Neural cell (in vitro differentiated cells): ENCODE data around the gene ZNF782. TPM values are rescaled to one million over a fixed set of nuclear protein-coding genes. Genes with fewer than 3 reads are reported as not detected.

Experiments
- H2AFZ ChIP-seq: fragments of 200-600, 300-800 bp; sonication (generic), shearing (Covaris generic); 2 replicates; pipeline ENCODE4 v1.6.0; 2014; ENCODE audit warnings: low read depth, mild to moderate bottlenecking, antibody characterized with exemption, low read length, moderate library complexity
- H3F3A ChIP-seq: fragments of 200-600 bp; shearing (Covaris generic); 2 replicates; pipeline ENCODE4 v1.6.1; 2016; ENCODE audit warnings: mild to moderate bottlenecking, moderate library complexity, mixed read lengths, antibody characterized with exemption, low read length; ENCODE audit not compliant: insufficient read depth, poor library complexity, severe bottlenecking
- H3K27ac ChIP-seq: fragments of 200-600, 300-800 bp; sonication (generic), shearing (Covaris generic); 2 replicates; pipeline ENCODE4 v1.5.1; 2014; ENCODE audit warnings: mild to moderate bottlenecking, low read length, moderate library complexity
- H3K27me3 ChIP-seq: fragments of 300-800, 200-600 bp; sonication (generic), shearing (Covaris generic); 2 replicates; pipeline ENCODE4 v1.6.0; 2014; ENCODE audit warnings: mild to moderate bottlenecking, low read depth, low read length, moderate library complexity; ENCODE audit not compliant: insufficient read depth
- H3K36me3 ChIP-seq: fragments of 300-800, 200-600 bp; sonication (generic), shearing (Covaris generic); 2 replicates; pipeline ENCODE4 v1.5.1; 2014; ENCODE audit warnings: mild to moderate bottlenecking, antibody characterized with exemption, low read length, moderate library complexity; ENCODE audit not compliant: insufficient read depth
- H3K4me2 ChIP-seq: fragments of 300-800, 200-600 bp; sonication (generic), shearing (Covaris generic); 2 replicates; pipeline ENCODE4 v1.6.0; 2014; ENCODE audit warnings: mild to moderate bottlenecking, low read length
- H3K4me3 ChIP-seq: fragments of 300-800, 200-600 bp; sonication (generic), shearing (Covaris generic); 2 replicates; pipeline ENCODE4 v1.5.1; 2014; ENCODE audit warnings: mild to moderate bottlenecking, low read length, moderate library complexity
- H3K79me2 ChIP-seq: fragments of 200-600 bp; shearing (Covaris generic); replicated peaks from 2 replicates; pipeline ENCODE4 v1.6.0; 2014; ENCODE audit warnings: mild to moderate bottlenecking, low read length, moderate library complexity; ENCODE audit not compliant: insufficient read depth
- H3K9ac ChIP-seq: fragments of 300-800, 200-600 bp; sonication (generic), shearing (Covaris generic); 2 replicates; pipeline ENCODE4 v1.6.1; 2016; ENCODE audit warnings: mild to moderate bottlenecking, low read length, mixed read lengths
- H3K9me2 ChIP-seq: fragments of 200-600 bp; shearing (Covaris generic); 2 replicates; pipeline ENCODE4 v1.6.1; 2016; ENCODE audit warnings: mild to moderate bottlenecking, low read length, mixed read lengths; ENCODE audit not compliant: insufficient read depth
- H3K9me3 ChIP-seq: fragments of 200-600, 300-800 bp; sonication (generic), shearing (Covaris generic); 2 replicates; pipeline ENCODE4 v1.6.1; 2016; ENCODE audit warnings: mild to moderate bottlenecking, mixed run types, low read length, moderate library complexity, mixed read lengths
- H4K20me1 ChIP-seq: fragments of 200-600 bp; shearing (Covaris generic); 2 replicates; pipeline ENCODE4 v1.6.1; 2016; ENCODE audit warnings: mild to moderate bottlenecking, mixed run types; ENCODE audit not compliant: insufficient read depth
- EP300 ChIP-seq: fragments of 450-650 bp; conservative IDR thresholded peaks from 2 replicates; pipeline ENCODE4 v1.6.1; 2014; ENCODE audit warnings: antibody characterized with exemption, mild to moderate bottlenecking, moderate library complexity; ENCODE audit not compliant: poor library complexity, severe bottlenecking
- EZH2 ChIP-seq: fragments of 200-600, 300-800 bp; shearing (Covaris generic), sonication (generic); IDR thresholded peaks from 2 replicates; pipeline ENCODE4 v1.6.1; 2014; ENCODE audit warnings: antibody characterized with exemption, low read length, borderline replicate concordance, mild to moderate bottlenecking; ENCODE audit not compliant: insufficient read depth, poor library complexity, severe bottlenecking
- MXI1 ChIP-seq: fragments of 450-650 bp; conservative IDR thresholded peaks from 2 replicates; pipeline ENCODE4 v1.6.1; 2014; ENCODE audit warnings: antibody characterized with exemption, mild to moderate bottlenecking; ENCODE audit not compliant: poor library complexity, severe bottlenecking
- POLR2AphosphoS5 ChIP-seq: IDR thresholded peaks from 2 replicates; pipeline ENCODE4 v1.6.1; 2012
- RAD21 ChIP-seq: fragments of 450-650 bp; conservative IDR thresholded peaks from 2 replicates; pipeline ENCODE4 v1.6.1; 2014; ENCODE audit warnings: antibody characterized with exemption, mild to moderate bottlenecking, moderate library complexity
- SMC3 ChIP-seq: fragments of 450-650 bp; conservative IDR thresholded peaks from 2 replicates; pipeline ENCODE4 v1.6.1; 2014; ENCODE audit warnings: antibody characterized with exemption, mild to moderate bottlenecking, moderate library complexity; ENCODE audit not compliant: poor library complexity
- TAF1 ChIP-seq: IDR thresholded peaks from 2 replicates; pipeline ENCODE4 v1.6.1; 2012; ENCODE audit warnings: low read depth
- polyA plus RNA-seq: library from polyadenylated mRNA; depleted of rRNA; stranded (reverse); fragments of >200 nt; gene quantifications from 2 replicates; pipeline ENCODE4 v1.2.3, GENCODE V29; 2014
- TF ChIP-seq, protein P1 (sequence below): IDR thresholded peaks from 2 replicates; pipeline ENCODE4 v1.6.1; 2012; ENCODE audit warnings: borderline replicate concordance
- TF ChIP-seq, protein P2 (sequence below): fragments of 450-650 bp; IDR thresholded peaks from 2 replicates; pipeline ENCODE4 v1.5.1; 2014; ENCODE audit warnings: antibody characterized with exemption, mild to moderate bottlenecking, moderate library complexity; ENCODE audit not compliant: poor library complexity, severe bottlenecking

The ZNF782 gene
- polyA plus RNA-seq, 1 donor from 2014 or later, result 6.0 TPM

DNA sequence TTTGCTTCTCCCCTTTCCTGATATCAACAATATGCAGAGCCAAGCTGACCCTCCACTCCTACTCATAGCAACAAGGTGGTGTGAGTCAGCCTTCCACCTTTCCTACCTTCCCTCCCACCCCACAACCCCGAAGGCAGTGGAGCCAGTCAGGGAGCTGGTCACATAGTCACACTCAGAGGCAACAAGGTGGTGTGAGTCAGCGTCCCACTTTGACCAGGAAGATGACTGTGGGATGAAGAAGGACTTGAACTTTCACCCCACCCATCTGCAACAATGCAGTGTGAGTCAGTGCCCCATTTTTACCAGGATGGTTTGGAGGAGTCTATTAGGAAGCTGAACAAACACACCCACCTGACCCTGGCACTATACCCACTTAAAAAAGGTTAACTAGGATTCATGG is 30.1 kb upstream of the ZNF782 start:
- Histone ChIP-seq H3K9me3 (no peaks in the 10 kb centered on the region), H3K27me3 (no peaks in the 10 kb centered on the region), H3F3A (no peaks in the 10 kb centered on the region), H3K4me2 (no peak overlapping the region), H2AFZ (no peak overlapping the region), H4K20me1 (no peaks in the 10 kb centered on the region), H3K79me2 (no peaks in the 10 kb centered on the region), H3K9ac (no peak overlapping the region), H3K9me2 (no peaks in the 10 kb centered on the region), H3K36me3 (no peaks in the 10 kb centered on the region), H3K4me3 (no peak overlapping the region), H3K27ac (no peak overlapping the region)
- TF ChIP-seq TAF1 (no peak), MXI1 (no peak), EP300 (no peak), RAD21 (no peak), SMC3 (no peak), EZH2 (no peak), POLR2AphosphoS5 (no peak)
- TF ChIP-seq, protein P1, sequence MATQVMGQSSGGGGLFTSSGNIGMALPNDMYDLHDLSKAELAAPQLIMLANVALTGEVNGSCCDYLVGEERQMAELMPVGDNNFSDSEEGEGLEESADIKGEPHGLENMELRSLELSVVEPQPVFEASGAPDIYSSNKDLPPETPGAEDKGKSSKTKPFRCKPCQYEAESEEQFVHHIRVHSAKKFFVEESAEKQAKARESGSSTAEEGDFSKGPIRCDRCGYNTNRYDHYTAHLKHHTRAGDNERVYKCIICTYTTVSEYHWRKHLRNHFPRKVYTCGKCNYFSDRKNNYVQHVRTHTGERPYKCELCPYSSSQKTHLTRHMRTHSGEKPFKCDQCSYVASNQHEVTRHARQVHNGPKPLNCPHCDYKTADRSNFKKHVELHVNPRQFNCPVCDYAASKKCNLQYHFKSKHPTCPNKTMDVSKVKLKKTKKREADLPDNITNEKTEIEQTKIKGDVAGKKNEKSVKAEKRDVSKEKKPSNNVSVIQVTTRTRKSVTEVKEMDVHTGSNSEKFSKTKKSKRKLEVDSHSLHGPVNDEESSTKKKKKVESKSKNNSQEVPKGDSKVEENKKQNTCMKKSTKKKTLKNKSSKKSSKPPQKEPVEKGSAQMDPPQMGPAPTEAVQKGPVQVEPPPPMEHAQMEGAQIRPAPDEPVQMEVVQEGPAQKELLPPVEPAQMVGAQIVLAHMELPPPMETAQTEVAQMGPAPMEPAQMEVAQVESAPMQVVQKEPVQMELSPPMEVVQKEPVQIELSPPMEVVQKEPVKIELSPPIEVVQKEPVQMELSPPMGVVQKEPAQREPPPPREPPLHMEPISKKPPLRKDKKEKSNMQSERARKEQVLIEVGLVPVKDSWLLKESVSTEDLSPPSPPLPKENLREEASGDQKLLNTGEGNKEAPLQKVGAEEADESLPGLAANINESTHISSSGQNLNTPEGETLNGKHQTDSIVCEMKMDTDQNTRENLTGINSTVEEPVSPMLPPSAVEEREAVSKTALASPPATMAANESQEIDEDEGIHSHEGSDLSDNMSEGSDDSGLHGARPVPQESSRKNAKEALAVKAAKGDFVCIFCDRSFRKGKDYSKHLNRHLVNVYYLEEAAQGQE, result no peak
- TF ChIP-seq, protein P2, sequence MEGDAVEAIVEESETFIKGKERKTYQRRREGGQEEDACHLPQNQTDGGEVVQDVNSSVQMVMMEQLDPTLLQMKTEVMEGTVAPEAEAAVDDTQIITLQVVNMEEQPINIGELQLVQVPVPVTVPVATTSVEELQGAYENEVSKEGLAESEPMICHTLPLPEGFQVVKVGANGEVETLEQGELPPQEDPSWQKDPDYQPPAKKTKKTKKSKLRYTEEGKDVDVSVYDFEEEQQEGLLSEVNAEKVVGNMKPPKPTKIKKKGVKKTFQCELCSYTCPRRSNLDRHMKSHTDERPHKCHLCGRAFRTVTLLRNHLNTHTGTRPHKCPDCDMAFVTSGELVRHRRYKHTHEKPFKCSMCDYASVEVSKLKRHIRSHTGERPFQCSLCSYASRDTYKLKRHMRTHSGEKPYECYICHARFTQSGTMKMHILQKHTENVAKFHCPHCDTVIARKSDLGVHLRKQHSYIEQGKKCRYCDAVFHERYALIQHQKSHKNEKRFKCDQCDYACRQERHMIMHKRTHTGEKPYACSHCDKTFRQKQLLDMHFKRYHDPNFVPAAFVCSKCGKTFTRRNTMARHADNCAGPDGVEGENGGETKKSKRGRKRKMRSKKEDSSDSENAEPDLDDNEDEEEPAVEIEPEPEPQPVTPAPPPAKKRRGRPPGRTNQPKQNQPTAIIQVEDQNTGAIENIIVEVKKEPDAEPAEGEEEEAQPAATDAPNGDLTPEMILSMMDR, result no peak

DNA sequence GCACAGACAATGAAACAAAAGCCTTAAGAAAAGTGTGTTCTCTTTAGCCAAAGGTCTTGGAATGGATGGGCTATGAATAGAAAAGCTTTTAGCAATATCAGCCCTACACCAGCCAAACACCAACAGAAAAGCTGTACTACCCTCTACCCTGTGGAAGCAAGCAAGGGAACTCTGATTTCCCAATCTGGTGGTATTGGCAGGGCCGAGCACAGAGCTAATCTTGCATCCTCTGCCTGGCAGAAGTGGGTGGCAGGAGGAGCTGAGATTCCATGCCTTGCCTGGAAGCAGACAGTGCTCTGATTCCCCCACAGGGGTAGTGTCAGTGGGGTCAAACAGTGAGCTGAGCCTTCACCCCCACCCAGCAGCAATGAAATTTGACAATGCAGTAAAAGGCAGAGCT is 29.6 kb upstream of the ZNF782 start:
- H3K4me2 ChIP-seq, result no peak overlapping the region
- no peak overlapping the region for H3K27ac ChIP-seq
- TF ChIP-seq EZH2 (no peak), TAF1 (no peak), RAD21 (no peak), MXI1 (no peak), SMC3 (no peak)
- no peaks in the 10 kb centered on the region for H3K9me2 ChIP-seq
- H3K36me3 ChIP-seq, result no peaks in the 10 kb centered on the region
- H3K9me3 ChIP-seq, result no peaks in the 10 kb centered on the region
- H3K4me3 ChIP-seq, result no peak overlapping the region
- no peak overlapping the region for H3K9ac ChIP-seq
- H3F3A ChIP-seq, result no peaks in the 10 kb centered on the region
- no peaks in the 10 kb centered on the region for H3K27me3 ChIP-seq
- H2AFZ ChIP-seq, result no peak overlapping the region
- H4K20me1 ChIP-seq, result no peaks in the 10 kb centered on the region
- no peaks in the 10 kb centered on the region for H3K79me2 ChIP-seq

DNA sequence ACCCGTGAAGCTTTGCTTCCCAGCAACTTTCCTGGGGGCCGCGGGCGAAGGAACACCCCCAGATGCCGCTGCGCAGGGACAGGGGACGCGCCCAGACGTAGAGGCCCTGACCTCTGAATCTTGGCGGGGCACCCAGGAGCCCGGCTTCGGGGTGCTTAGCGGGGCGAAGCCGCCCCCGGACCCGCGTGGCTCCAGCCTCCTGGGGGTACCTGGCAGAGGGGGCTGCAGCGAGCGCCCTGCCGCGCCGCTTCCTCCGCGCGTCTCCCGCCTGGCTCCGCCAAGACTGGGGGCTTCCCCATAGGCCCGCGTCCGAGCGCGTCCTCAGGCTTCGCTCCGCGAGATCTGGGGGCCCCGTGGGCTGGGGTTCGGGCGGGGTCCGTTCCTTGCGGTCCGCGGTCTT is 23.0 kb upstream of the ZNF782 start:
- no peak for TF ChIP-seq RAD21
- TF ChIP-seq MXI1, result no peak
- TF ChIP-seq EP300, result no peak
- TF ChIP-seq, protein P1, result no peak
- TF ChIP-seq, protein P2, result no peak
- TF ChIP-seq TAF1, result no peak
- TF ChIP-seq POLR2AphosphoS5, result no peak
- TF ChIP-seq SMC3, result no peak
- TF ChIP-seq EZH2, result no peak
- Histone ChIP-seq H3K4me2 (no peak overlapping the region), H3K9me2 (no peaks in the 10 kb centered on the region), H3K4me3 (no peak overlapping the region), H3K9ac (no peak overlapping the region), H3F3A (no peaks in the 10 kb centered on the region), H4K20me1 (no peaks in the 10 kb centered on the region), H3K27me3 (no peaks in the 10 kb centered on the region), H3K9me3 (no peaks in the 10 kb centered on the region), H3K79me2 (no peaks in the 10 kb centered on the region), H2AFZ (no peak overlapping the region), H3K36me3 (no peaks in the 10 kb centered on the region), H3K27ac (no peak overlapping the region)
